GM12801 (cell line): ENCODE measurements around the gene GRB10.

Experiments used
- TF ChIP-seq, protein P1 (sequence below): IDR thresholded peaks from one replicate; pipeline ENCODE4 v1.5.1; 2011; ENCODE audit warnings: control low read depth; ENCODE audit not compliant: insufficient read length; ENCODE audit errors: extremely low read depth

GRB10 gene

GRCh38 chr7:50594734-50595485, 187.8 kb downstream of the GRB10 start:
- TF ChIP-seq, protein P1, sequence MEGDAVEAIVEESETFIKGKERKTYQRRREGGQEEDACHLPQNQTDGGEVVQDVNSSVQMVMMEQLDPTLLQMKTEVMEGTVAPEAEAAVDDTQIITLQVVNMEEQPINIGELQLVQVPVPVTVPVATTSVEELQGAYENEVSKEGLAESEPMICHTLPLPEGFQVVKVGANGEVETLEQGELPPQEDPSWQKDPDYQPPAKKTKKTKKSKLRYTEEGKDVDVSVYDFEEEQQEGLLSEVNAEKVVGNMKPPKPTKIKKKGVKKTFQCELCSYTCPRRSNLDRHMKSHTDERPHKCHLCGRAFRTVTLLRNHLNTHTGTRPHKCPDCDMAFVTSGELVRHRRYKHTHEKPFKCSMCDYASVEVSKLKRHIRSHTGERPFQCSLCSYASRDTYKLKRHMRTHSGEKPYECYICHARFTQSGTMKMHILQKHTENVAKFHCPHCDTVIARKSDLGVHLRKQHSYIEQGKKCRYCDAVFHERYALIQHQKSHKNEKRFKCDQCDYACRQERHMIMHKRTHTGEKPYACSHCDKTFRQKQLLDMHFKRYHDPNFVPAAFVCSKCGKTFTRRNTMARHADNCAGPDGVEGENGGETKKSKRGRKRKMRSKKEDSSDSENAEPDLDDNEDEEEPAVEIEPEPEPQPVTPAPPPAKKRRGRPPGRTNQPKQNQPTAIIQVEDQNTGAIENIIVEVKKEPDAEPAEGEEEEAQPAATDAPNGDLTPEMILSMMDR = no peak

DNA sequence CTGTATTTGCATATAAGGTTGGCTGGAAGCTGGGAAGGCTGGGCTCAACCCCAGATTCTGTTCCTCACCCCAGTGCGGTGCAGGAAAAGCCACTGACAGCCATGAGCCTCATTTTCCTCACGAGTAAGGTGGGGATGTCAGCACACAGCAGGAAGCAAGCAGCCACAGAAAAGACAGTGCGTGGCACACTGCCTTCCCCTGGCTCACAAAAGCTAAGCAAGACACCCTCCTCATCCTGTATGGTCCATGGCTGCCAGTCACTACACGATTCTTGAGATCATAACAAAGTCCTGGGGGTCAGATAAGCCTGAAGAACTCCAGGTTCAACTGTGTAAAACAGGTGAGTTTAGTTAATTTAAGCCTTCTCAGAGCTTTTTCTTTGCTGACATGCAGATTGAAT, 188.6 kb downstream of the GRB10 start:
- TF ChIP-seq, protein P1 = no peak

- TF ChIP-seq, protein P1 = no peak
Observed at GRCh38 chr7:50592940-50593339, 189.8 kb downstream of the GRB10 start.

GRCh38 chr7:50591480-50592438, 190.9 kb downstream of the GRB10 start:
- TF ChIP-seq, protein P1 = no peak

DNA sequence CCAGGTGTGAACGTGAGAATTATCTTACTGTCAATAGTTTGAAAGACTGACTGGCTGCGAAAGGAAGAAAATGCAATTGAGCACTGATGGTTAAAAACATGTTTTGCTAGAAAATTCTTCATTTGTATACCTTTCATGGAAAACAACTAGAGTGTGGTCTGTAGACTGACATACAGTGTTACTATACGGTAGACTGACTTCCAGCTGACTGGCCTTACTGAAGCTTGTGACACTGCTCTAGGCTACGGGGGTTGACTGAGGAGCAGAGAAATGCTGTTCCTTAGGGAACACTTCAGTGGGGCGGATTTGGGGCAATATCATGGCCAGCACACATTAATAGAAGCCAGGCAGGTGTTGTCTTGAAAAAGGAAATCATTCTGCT, 191.6 kb downstream of the GRB10 start:
- TF ChIP-seq, protein P1 = no peak

- TF ChIP-seq, protein P1 = no peak
Observed at GRCh38 chr7:50590535-50590934, 192.2 kb downstream of the GRB10 start.

DNA sequence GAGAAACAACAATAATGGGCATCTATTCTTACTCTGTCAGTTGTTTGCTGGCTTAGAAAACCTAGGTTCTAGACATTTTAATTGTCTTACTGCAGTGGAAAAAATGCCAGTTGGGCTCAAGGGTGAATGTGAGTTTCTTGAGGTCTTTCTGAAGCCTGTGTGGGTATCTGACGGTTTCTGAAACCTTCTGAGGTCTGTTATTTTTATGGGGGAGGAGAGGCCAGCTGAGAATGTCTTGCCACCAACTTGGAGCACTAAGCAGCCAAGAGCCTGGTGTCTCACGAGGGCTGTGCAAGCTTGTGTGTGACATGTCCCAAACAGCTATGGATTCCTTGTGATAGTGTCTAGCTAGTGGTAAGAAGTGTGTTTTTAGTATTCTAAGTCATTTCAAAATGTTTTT, 193.3 kb downstream of the GRB10 start:
- TF ChIP-seq, protein P1 = no peak
